IMR-90 (cell line): ENCODE data around the gene C12orf60. TPM values are rescaled to one million over a fixed set of nuclear protein-coding genes. Genes with fewer than 3 reads are reported as not detected.

ENCODE experiments used
- ATAC-seq: fragments of 200-7000 bp; cut with Tn5 transposase; 2 replicates; pipeline ENCODE4 v1.9.1; 2020; ENCODE audit warnings: low read depth, mild to moderate bottlenecking, moderate library complexity
- BruUV-seq: library from RNA; stranded (reverse); fragments of 400-500 nt; replicated peaks from 2 replicates; lab custom pipeline; 2021; lab: Mats Ljungman, UMichigan
- CTCF ChIA-PET: fragments of 300-600 bp; formaldehyde crosslinking; extraction: SDS; loops from one replicate; lab custom pipeline; 2021; ENCODE audit warnings: antibody characterized with exemption; lab: Yijun Ruan, JAX
- POLR2A ChIA-PET: fragments of 300-600 bp; sonication (Branson Sonifier 250); formaldehyde crosslinking; loops from one replicate; lab custom pipeline; 2022; ENCODE audit warnings: antibody characterized with exemption; ENCODE audit not compliant: unreplicated experiment; lab: Charles Lee
- DNase-seq: peaks from one replicate; pipeline ENCODE4 v3.0.0; 2013
- H2AFZ ChIP-seq: replicated peaks from 2 replicates; pipeline ENCODE3; 2013; ENCODE audit warnings: low read length, mild to moderate bottlenecking; ENCODE audit not compliant: poor library complexity
- H2AK5ac ChIP-seq: 2 replicates; pipeline ENCODE4 v1.6.1; 2013; ENCODE audit warnings: low read depth, low read length, inconsistent platforms
- H2AK9ac ChIP-seq: replicated peaks from 2 replicates; pipeline ENCODE3; 2013; ENCODE audit warnings: mild to moderate bottlenecking, low read depth, low read length, moderate library complexity; ENCODE audit not compliant: poor library complexity
- H2BK120ac ChIP-seq: 2 replicates; pipeline ENCODE4 v1.6.1; 2013; ENCODE audit warnings: low read depth, low read length, inconsistent platforms
- H2BK15ac ChIP-seq: 3 replicates; pipeline ENCODE4 v1.6.1; 2013; ENCODE audit warnings: low read depth, low read length, inconsistent platforms
- H2BK20ac ChIP-seq: 2 replicates; pipeline ENCODE4 v1.6.1; 2013; ENCODE audit warnings: low read depth, mild to moderate bottlenecking, inconsistent platforms, low read length, moderate library complexity
- H2BK5ac ChIP-seq: 2 replicates; pipeline ENCODE4 v1.6.1; 2013; ENCODE audit warnings: mild to moderate bottlenecking, low read depth, low read length, inconsistent platforms; ENCODE audit not compliant: poor library complexity, severe bottlenecking
- H3K14ac ChIP-seq: replicated peaks from 2 replicates; pipeline ENCODE4 v1.6.1; 2013; ENCODE audit warnings: low read depth, low read length, inconsistent platforms
- H3K18ac ChIP-seq: 2 replicates; pipeline ENCODE4 v1.6.1; 2013; ENCODE audit warnings: low read depth, low read length, control low read depth
- H3K23ac ChIP-seq: 2 replicates; pipeline ENCODE4 v1.6.1; 2013; ENCODE audit warnings: low read depth, low read length, inconsistent platforms
- H3K27ac ChIP-seq: 2 replicates; pipeline ENCODE4 v1.5.1; 2013; ENCODE audit warnings: mild to moderate bottlenecking, control low read depth, low read length; ENCODE audit not compliant: insufficient read depth
- H3K27me3 ChIP-seq: 2 replicates; pipeline ENCODE4 v1.6.1; 2013; ENCODE audit warnings: low read length; ENCODE audit not compliant: control insufficient read depth, insufficient read depth
- H3K36me3 ChIP-seq: 2 replicates; pipeline ENCODE4 v1.6.1; 2013; ENCODE audit warnings: low read length, mixed read lengths; ENCODE audit not compliant: control insufficient read depth, insufficient read depth
- H3K4ac ChIP-seq: 2 replicates; pipeline ENCODE4 v1.6.1; 2013; ENCODE audit warnings: low read depth, low read length, inconsistent platforms
- H3K4me1 ChIP-seq: 2 replicates; pipeline ENCODE4 v1.6.1; 2013; ENCODE audit warnings: low read length, mixed read lengths; ENCODE audit not compliant: control insufficient read depth, insufficient read depth
- H3K4me2 ChIP-seq: 2 replicates; pipeline ENCODE4 v1.6.1; 2013; ENCODE audit warnings: low read depth, mild to moderate bottlenecking, control low read depth, low read length, moderate library complexity
- H3K4me3 ChIP-seq: 2 replicates; pipeline ENCODE4 v1.5.1; 2013; ENCODE audit warnings: low read depth, mild to moderate bottlenecking, control low read depth, low read length, moderate library complexity; ENCODE audit not compliant: insufficient read depth
- H3K56ac ChIP-seq: 2 replicates; pipeline ENCODE4 v1.6.1; 2013; ENCODE audit warnings: low read length, inconsistent platforms; ENCODE audit not compliant: insufficient read depth; ENCODE audit errors: extremely low read depth
- H3K79me1 ChIP-seq, 2 experiments: 2 replicates each; pipeline ENCODE4 v1.6.1; 2013; ENCODE audit warnings: low read length in 2 of 2, inconsistent platforms in 1 of 2, low read depth in 1 of 2
- H3K9ac ChIP-seq: 2 replicates; pipeline ENCODE4 v1.6.1; 2013; ENCODE audit warnings: low read depth, low read length, control low read depth
- H3K9me1 ChIP-seq: 2 replicates; pipeline ENCODE4 v1.6.1; 2013; ENCODE audit warnings: low read length, inconsistent platforms; ENCODE audit not compliant: insufficient read depth
- H3K9me3 ChIP-seq: 2 replicates; pipeline ENCODE4 v1.6.1; 2013; ENCODE audit warnings: low read length; ENCODE audit not compliant: control insufficient read depth, insufficient read depth
- H4K20me1 ChIP-seq: 2 replicates; pipeline ENCODE4 v1.6.1; 2013; ENCODE audit warnings: low read length, inconsistent platforms; ENCODE audit not compliant: insufficient read depth
- H4K5ac ChIP-seq: 2 replicates; pipeline ENCODE4 v1.6.1; 2013; ENCODE audit warnings: mild to moderate bottlenecking, low read depth, low read length, control low read depth
- H4K8ac ChIP-seq, 2 experiments: 2 replicates each; pipeline ENCODE4 v1.6.1; 2013; ENCODE audit warnings: low read depth in 2 of 2, low read length in 2 of 2, control low read depth in 1 of 2, inconsistent platforms in 1 of 2
- H4K91ac ChIP-seq: 2 replicates; pipeline ENCODE4 v1.6.1; 2013; ENCODE audit warnings: low read depth, low read length, inconsistent platforms; ENCODE audit not compliant: insufficient read depth
- BHLHE40 ChIP-seq: fragments of 150-350 bp; IDR thresholded peaks from 2 replicates; pipeline ENCODE4 v1.6.1; 2016; ENCODE audit warnings: mild to moderate bottlenecking, low read depth, low read length
- CHD1 ChIP-seq: IDR thresholded peaks from 2 replicates; pipeline ENCODE4 v1.6.1; 2012; ENCODE audit warnings: low read depth, low read length, improper control_type of control experiment
- ELK1 ChIP-seq: fragments of 150-350 bp; IDR thresholded peaks from 2 replicates; pipeline ENCODE4 v1.6.1; 2016; ENCODE audit warnings: low read depth, mild to moderate bottlenecking, low read length, moderate library complexity, borderline replicate concordance
- FOS ChIP-seq: fragments of 150-350 bp; IDR thresholded peaks from 2 replicates; pipeline ENCODE4 v1.6.1; 2016; ENCODE audit warnings: low read depth, low read length
- MAZ ChIP-seq: IDR thresholded peaks from 2 replicates; pipeline ENCODE4 v1.6.1; 2012; ENCODE audit warnings: low read depth, mild to moderate bottlenecking, low read length, improper control_type of control experiment, moderate library complexity, borderline replicate concordance
- MXI1 ChIP-seq: IDR thresholded peaks from 2 replicates; pipeline ENCODE4 v1.6.1; 2012; ENCODE audit warnings: low read depth, mild to moderate bottlenecking, low read length, moderate library complexity, borderline replicate concordance
- NFE2L2 ChIP-seq: fragments of 150-350 bp; IDR thresholded peaks from 2 replicates; pipeline ENCODE4 v1.6.1; 2016; ENCODE audit warnings: low read depth, mild to moderate bottlenecking, low read length
- POLR2A ChIP-seq: IDR thresholded peaks from 2 replicates; pipeline ENCODE4 v1.6.1; 2012; ENCODE audit warnings: mild to moderate bottlenecking, low read depth, low read length
- RFX5 ChIP-seq: IDR thresholded peaks from 2 replicates; pipeline ENCODE4 v1.8.0; 2012; ENCODE audit warnings: low read depth, mild to moderate bottlenecking, low read length, moderate library complexity
- SMC3 ChIP-seq: fragments of 150-350 bp; IDR thresholded peaks from 2 replicates; pipeline ENCODE4 v1.6.1; 2016; ENCODE audit warnings: low read depth, mild to moderate bottlenecking, antibody characterized with exemption, low read length, moderate library complexity
- WGBS, 2 experiments: methylation state at CpG; one replicate each; pipeline versions ENCODE4 v1.1.5 to v1.1.7; 2013; ENCODE audit warnings: missing lambda C conversion rate in 2 of 2; ENCODE audit not compliant: insufficient read length in 1 of 2; ENCODE audit errors: extremely low coverage in 2 of 2; 5-methylcytosine and 5-hydroxymethylcytosine counted together
- dilution Hi-C: fragments of 300-500 bp; cut with HindIII; formaldehyde crosslinking; loops from one replicate; pipeline ENCODE4 v1.14.3; 2018; ENCODE audit warnings: low sequenced_read_pairs; ENCODE audit not compliant: unreplicated experiment
- in situ Hi-C: fragments of 300-500 bp; cut with MboI; formaldehyde crosslinking; loops from 3 replicates; pipeline ENCODE4 v1.14.3; 2019; ENCODE audit warnings: low sequenced_read_pairs, inconsistent platforms, mixed read lengths
- intact Hi-C: fragments of 100-400 bp; cut with micrococcal nuclease; formaldehyde crosslinking; loops from 2 replicates; pipeline ENCODE4 v1.10.0; 2022
- polyA plus RNA-seq, 3 experiments: library from polyadenylated mRNA; depleted of rRNA; stranded (reverse); fragments of >200 nt; gene quantifications; 2 replicates each; pipeline ENCODE4 v1.2.3, GENCODE V29; 2012; ENCODE audit warnings: low replicate concordance in 1 of 3
- total RNA-seq: library from RNA; depleted of rRNA; stranded (reverse); fragments of >200 nt; gene quantifications from 2 replicates; pipeline ENCODE4 v1.2.3, GENCODE V29; 2012

C12orf60 gene
- total and polyA plus RNA-seq, 2 of the 4 experiments (the other 2 are of a cell fraction): 1.1 TPM

- H3K4ac ChIP-seq: no peak overlapping the region
- H3K18ac ChIP-seq: no peak overlapping the region
- peaks cover 0 to 29% of the 10 kb centered on the region in 2 experiments; a peak in 3 of 4 replicates for H3K79me1 ChIP-seq
- no peak for DNase-seq
- H4K20me1 ChIP-seq: no peaks in the 10 kb centered on the region; the same call in 1 of the 2 replicates
- no peak overlapping the region for H2AFZ ChIP-seq
- no peak overlapping the region for H2BK5ac ChIP-seq
- no peak overlapping the region for H2BK20ac ChIP-seq
- H3K36me3 ChIP-seq: no peaks in the 10 kb centered on the region
- no peak overlapping the region for H4K8ac ChIP-seq
- H3K4me3 ChIP-seq: no peak overlapping the region
- no peak overlapping the region for H2BK120ac ChIP-seq
- no peak overlapping the region for H3K23ac ChIP-seq
- in situ Hi-C loops (no loop called here), intact Hi-C loops (no loop called here), dilution Hi-C loops (no loop called here)
- H4K91ac ChIP-seq: no peak overlapping the region
- TF ChIP-seq POLR2A: no peak
- no peak for TF ChIP-seq SMC3
- no peak for TF ChIP-seq NFE2L2
- no peak for TF ChIP-seq FOS
- no peak for TF ChIP-seq CHD1
- TF ChIP-seq RFX5: no peak
- TF ChIP-seq BHLHE40: no peak
- no peak for TF ChIP-seq ELK1
- no peak for TF ChIP-seq MXI1
- no peak for TF ChIP-seq MAZ
- no peaks in the 10 kb centered on the region for H3K9me1 ChIP-seq
- H4K5ac ChIP-seq: no peak overlapping the region; the same call in 1 of the 2 replicates
- BruUV-seq: no TSS peak
- H3K27me3 ChIP-seq: no peaks in the 10 kb centered on the region
- H3K4me1 ChIP-seq: no peaks in the 10 kb centered on the region
- H3K9ac ChIP-seq: no peak overlapping the region
- no CpG with 5 or more reads among the region's 1 CpG for WGBS, 2 experiments
- H3K14ac ChIP-seq: no peak overlapping the region
- CTCF ChIA-PET: no interaction called here
- no peak overlapping the region for H2AK5ac ChIP-seq
- no peaks in the 10 kb centered on the region for H3K9me3 ChIP-seq
- ATAC-seq: no peak
- no peak overlapping the region for H2AK9ac ChIP-seq
- H3K4me2 ChIP-seq: peak overlapping the region; percentile 25; the same call in 1 of the 2 replicates
- no peak overlapping the region for H2BK15ac ChIP-seq
- POLR2A ChIA-PET: no interaction called here
- H3K27ac ChIP-seq: no peak overlapping the region
- no peak overlapping the region for H3K56ac ChIP-seq
These were observed 35.9 kb upstream of the C12orf60 start for GRCh38 chr12:14767617-14768016.
